ENCODE data around the gene SLC34A3. TPM values are rescaled to one million over a fixed set of nuclear protein-coding genes. Genes with fewer than 3 reads are reported as not detected.
A peak's percentile ranks its signal among the peaks of the same experiment; 100 is the strongest.

Gene SLC34A3
- total RNA-seq, 2 experiments from 2014 or later, result not detected

DNA sequence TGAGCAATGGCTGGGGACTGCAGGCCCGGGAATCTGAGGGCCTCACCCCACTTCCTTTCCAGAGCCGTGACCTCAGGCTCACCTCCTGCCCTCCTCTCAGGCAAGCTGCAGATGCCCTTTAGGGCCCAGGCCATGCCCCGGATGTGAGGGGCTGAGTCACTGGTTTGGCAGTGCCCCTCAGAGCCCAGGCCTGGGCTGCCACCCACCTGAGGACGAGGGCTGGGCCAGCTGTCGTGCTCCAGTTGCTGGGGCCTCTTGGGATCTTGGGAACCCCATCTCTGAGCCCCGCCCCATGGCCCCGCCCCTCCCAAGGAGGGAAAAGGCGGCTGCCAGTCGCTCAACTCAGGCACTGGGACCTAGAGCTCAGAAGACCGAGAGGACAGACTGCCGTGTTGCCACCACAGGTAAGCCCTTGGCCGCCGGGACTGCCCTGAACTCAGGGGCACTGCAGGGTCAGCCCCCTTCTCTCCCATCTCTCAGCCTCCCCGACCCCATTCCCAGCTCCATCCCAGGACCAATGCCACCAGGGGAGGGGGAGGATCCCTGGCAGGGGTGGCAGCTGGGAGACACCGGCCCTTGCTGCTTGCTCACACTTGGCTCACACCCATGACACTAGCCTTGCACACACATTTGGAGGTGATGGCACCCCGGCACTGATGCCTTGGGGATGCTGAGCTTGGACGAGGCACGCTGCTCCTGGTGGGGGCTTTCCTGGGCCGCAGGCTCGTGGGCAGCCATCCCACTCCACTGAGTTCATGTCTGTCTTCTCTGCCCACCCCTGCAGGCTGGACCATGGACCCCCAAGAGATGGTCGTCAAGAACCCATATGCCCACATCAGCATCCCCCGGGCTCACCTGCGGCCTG is 5.6 kb upstream of the SLC34A3 start, which contains the start of gene CYSRT1:
Gene CYSRT1, plus strand, starts transcription at position 345 of the 865 bp plus-strand sequence. Its CDS starts 448 bp downstream, at position 793.
- H3K9me3 Mint-ChIP-seq (ENCODE audit: low read depth), result no peaks in the 10 kb centered on the region
- CTCF ChIA-PET, result interaction anchor here (0.8 to 6.8 kb wide), 11 partner anchors 14 to 178 kb away, joined by 3 to 110 read pairs (median 5); partner anchors contain the start of genes ANAPC2, NELFB, NRARP and SSNA1
- no peaks in the 10 kb centered on the region for H3K27me3 Mint-ChIP-seq
- H3K27ac Mint-ChIP-seq, result peak within 1 kb of the TSS; percentile 72
- no peaks in the 10 kb centered on the region for H3K36me3 Mint-ChIP-seq
- H3K4me1 Mint-ChIP-seq, result peaks cover 18% of the 10 kb centered on the region
- H3K4me3 Mint-ChIP-seq, result peak within 1 kb of the TSS; percentile 72
- DNase-seq, result peak; percentile 66
- ATAC-seq, result no peak

DNA sequence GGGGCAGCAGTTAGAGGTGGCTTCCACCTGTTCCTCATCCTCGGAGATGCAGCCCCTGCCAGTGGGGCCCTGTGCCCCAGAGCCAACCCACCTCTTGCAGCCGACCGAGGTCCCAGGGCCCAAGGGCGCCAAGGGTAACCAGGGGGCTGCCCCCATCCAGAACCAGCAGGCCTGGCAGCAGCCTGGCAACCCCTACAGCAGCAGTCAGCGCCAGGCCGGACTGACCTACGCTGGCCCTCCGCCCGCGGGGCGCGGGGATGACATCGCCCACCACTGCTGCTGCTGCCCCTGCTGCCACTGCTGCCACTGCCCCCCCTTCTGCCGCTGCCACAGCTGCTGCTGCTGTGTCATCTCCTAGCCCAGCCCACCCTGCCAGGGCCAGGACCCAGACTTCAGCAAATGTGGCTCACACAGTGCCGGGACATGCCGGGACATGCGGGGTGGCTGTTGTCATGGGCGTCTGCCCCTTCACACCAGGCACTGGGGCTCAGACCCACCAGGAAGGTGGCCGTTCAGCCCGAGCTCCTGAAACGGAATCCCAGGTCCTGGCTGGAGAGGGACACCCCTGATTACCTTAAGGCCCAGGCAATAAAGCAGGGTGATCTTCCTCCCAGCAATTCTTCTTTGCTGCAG is 4.9 kb upstream of the SLC34A3 start:
- Mint-ChIP-seq H3K9me3 (ENCODE audit: low read depth) (no peaks in the 10 kb centered on the region), H3K36me3 (no peaks in the 10 kb centered on the region), H3K4me1 (peaks cover 18% of the 10 kb centered on the region), H3K4me3 (no peak overlapping the region), H3K27me3 (no peaks in the 10 kb centered on the region), H3K27ac (no peak overlapping the region)
- no peak for DNase-seq
- no peak for ATAC-seq
- CTCF ChIA-PET, result interaction anchor here (0.8 to 6.8 kb wide), 12 partner anchors 9 to 130 kb away, joined by 3 to 110 read pairs (median 18); partner anchors contain the start of genes ANAPC2, GRIN1, NDOR1 and SSNA1

DNA sequence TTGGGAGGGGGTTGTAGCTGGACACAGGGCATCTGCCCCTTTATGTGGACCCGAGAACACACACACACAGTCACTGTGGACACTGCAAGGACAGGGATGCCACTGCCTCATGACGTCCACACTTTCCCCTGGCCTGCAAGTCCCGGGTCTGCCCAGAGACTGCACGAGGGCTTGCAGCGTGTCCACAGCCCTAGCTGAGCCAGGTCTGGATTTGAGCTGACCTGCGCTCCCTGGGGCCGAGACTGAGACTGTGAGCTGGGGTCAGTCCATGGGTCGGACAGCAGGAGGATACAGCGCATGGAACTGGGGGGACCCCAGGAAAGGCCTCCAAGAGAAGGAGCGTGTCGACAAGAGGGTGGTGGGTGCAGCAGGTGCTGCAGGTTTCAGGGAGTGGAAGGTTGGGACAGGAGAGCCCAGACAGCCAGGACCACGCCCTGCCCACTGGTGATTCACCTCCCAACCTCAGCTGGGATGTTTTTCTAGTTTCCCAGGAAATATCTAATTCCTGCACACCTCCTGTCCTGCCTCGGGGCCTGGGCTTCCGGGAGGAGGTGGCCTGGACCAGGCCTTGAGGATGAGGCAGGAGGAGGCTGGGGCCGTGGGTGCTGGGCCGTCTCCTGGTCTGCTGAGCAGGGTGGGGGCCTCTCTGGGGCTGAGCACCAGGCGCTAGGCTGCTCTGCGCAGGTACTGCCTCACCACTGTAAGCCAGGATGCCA is 4.2 kb upstream of the SLC34A3 start:
- H3K27ac Mint-ChIP-seq, result no peak overlapping the region

DNA sequence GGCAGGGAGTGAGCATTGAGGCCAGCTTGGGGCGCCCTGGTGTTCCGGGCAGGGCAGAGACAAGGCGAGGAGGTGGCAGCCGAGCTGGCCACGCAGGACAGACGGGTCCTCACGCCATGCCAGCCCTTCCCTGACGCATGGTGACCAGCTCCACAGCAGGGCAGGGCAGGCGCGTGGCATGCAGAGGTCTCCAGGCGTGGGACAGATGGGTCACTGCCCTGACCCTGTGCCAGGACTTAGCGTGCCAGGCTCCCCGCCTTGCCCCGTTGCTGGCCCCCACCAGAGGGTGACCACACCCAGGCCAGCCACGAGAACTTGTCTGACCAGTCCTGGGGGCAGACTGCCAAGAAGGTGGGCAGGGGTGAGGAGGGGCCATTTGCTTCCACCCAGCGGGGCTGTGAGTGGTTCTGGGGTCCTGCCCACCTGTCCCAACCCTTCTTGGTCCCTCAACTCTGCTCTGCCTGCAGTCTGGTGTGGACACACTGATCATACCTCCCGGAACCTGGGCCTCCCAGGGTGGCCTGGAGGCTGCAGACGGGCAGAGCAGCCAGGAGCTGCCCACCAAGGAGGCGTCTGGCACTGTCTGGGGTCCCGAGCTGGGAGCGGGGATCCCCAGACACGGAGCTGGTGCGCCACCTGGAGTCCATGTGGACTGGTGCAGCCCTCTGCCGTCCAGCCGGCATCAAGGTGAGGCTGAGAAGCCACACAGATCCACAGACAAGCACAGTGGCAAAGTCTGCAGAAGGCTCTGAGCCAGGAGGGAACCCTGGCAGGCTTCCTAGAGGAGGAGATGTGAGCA is 3.4 kb upstream of the SLC34A3 start, which contains the start of gene RNF224:
Gene RNF224, plus strand, starts transcription at position 449 of the 799 bp plus-strand sequence. CDS start 834 bp downstream, outside the sequence.
- Mint-ChIP-seq H3K4me1 (peaks cover 18% of the 10 kb centered on the region), H3K4me3 (no peak within 1 kb of the TSS), H3K36me3 (no peaks in the 10 kb centered on the region), H3K27ac (no peak within 1 kb of the TSS), H3K27me3 (no peaks in the 10 kb centered on the region), H3K9me3 (ENCODE audit: low read depth) (no peaks in the 10 kb centered on the region)
- ATAC-seq, result peak; percentile 46
- peak; percentile 89 for DNase-seq
- CTCF ChIA-PET, result interaction anchor here (0.6 to 6.8 kb wide), 26 partner anchors 11 to 232 kb away, joined by 3 to 110 read pairs (median 6); partner anchors contain the start of genes ANAPC2, GRIN1, MAN1B1 and NDOR1

More for the DNA sequence above, 4.2 kb upstream of the SLC34A3 start:
- CTCF ChIA-PET, result interaction anchor here (0.8 to 6.8 kb wide), 22 partner anchors 8 to 180 kb away, joined by 3 to 110 read pairs (median 10); partner anchors contain the start of genes ANAPC2, GRIN1, MAN1B1 and NDOR1
- Mint-ChIP-seq H3K36me3 (no peaks in the 10 kb centered on the region), H3K4me3 (no peak overlapping the region), H3K4me1 (peaks cover 18% of the 10 kb centered on the region), H3K9me3 (ENCODE audit: low read depth) (no peaks in the 10 kb centered on the region), H3K27me3 (no peaks in the 10 kb centered on the region)
- DNase-seq, result no peak
- no peak for ATAC-seq

DNA sequence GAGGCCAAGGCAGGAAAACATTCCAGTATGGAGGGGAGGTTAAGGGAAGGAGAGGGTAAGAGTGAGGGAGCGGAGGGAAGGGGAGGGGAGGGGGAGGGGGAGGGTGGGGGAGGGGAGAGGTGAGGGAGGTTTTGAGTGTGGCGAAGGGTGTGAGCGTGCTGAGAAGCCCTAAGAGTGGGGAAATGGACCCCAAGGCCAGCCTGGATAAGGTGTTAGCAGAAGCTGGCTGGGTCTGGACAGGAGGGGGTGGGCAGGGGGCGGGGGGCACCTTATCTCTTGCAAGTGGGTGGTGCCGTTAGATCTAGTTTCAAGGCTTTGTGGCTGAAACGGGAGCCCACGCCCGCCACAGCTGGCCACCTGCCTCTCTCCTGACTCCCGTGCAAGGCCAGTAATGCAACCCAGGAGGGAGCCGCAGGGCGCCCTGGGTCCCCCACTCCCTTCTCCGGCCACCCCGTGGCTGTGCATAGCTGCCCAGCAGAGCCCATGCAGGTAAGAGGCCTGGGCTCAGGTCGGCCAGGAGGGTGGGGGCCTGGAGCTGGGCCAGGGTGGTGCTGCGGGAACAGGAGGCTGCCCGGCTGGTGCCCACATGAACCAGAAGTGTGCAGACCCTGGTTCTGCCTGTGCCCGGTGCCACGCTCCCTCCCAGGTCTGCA is 2.7 kb upstream of the SLC34A3 start:
- no peak overlapping the region for H3K4me3 Mint-ChIP-seq
- no peak for ATAC-seq
- no peaks in the 10 kb centered on the region for H3K9me3 Mint-ChIP-seq (ENCODE audit: low read depth)
- H3K36me3 Mint-ChIP-seq, result no peaks in the 10 kb centered on the region
- CTCF ChIA-PET, result interaction anchor here (0.7 to 6.8 kb wide), 20 partner anchors 11 to 231 kb away, joined by 3 to 110 read pairs (median 10); partner anchors contain the start of genes ANAPC2, MAN1B1, NDOR1 and NSMF
- DNase-seq, result no peak
- no peaks in the 10 kb centered on the region for H3K27me3 Mint-ChIP-seq
- peaks cover 15% of the 10 kb centered on the region for H3K4me1 Mint-ChIP-seq
- no peak overlapping the region for H3K27ac Mint-ChIP-seq

DNA sequence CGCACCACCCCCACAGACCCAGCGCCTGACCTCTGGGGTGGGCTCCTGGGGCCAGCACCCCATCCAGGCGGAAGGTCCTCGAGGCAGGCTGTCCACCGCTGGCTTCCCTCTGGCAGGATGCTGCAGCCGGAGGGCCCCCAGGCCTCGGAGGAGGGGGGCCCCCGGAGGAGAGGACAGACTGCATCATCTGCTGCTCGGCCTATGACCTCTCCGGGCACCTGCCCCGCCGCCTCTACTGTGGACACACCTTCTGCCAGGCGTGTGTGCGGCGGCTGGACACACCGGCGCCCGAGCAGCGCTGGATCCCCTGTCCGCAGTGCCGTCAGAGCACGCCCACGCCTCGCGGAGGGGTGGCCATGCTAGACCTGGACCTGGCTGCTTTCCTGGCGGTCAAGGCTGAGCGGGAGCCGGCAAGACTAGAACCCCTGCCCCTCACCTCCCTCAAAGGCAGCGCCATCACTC is 2.2 kb upstream of the SLC34A3 start:
- CTCF ChIA-PET, result interaction anchor here (0.6 to 6.8 kb wide), 11 partner anchors 10 to 285 kb away, joined by 3 to 110 read pairs (median 17); partner anchors contain the start of genes ANAPC2, NDOR1, SAPCD2 and SSNA1
- DNase-seq (no peak), ATAC-seq (no peak)
- H3K36me3 Mint-ChIP-seq, result no peaks in the 10 kb centered on the region
- peaks cover 14% of the 10 kb centered on the region for H3K4me1 Mint-ChIP-seq
- no peak overlapping the region for H3K4me3 Mint-ChIP-seq
- no peaks in the 10 kb centered on the region for H3K27me3 Mint-ChIP-seq
- no peak overlapping the region for H3K27ac Mint-ChIP-seq
- H3K9me3 Mint-ChIP-seq (ENCODE audit: low read depth), result no peaks in the 10 kb centered on the region

DNA sequence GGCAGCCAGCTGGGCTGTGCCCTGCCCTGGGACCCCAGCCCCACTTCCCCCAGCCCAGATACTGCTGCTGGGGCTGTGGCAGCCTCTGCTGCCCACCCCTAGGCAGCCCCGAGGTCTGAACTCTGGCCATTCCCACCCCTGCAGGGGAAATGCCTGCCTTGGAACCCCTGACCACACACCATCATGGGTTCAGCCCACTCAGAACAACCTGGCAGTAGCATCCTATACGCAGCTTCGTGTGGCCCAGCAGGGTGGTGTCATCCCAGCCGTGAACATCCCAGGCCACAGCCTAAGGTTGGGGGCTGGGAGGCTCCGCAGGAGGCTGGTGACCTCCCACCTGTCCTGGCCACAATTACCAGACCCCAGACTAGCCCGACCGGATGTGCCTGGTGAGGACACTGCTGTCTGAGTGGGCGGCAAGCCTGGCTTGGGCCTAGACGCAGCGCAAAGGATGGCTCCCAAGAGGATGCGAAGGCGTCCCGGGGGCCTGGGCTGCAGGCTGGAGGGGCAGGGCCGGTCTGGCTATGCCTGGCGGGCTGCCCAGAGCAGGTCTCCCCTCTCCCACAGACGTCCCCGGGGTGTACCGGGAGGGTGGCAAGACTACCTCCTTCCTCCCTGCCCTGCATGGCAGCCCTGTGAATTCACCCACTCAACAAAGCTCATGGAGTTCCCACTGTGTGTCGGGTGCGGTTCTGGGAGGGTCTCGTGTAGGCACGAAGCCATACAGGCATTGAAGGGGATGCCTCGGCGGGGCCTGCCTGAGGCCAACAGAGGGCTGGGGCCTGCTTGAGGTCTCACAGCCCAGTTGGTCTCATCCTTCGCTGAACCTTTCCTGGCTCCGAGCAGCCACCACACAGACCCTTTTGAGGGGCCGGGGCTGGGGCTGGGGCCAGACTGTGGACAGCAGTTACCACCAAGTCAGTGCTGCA is 1.5 kb upstream of the SLC34A3 start:
- CTCF ChIA-PET, result interaction anchor here (0.6 to 3.2 kb wide), 6 partner anchors 11 to 284 kb away, joined by 3 to 19 read pairs (median 4); partner anchors contain the start of genes ANAPC2 and SSNA1
- Mint-ChIP-seq H3K27me3 (no peaks in the 10 kb centered on the region), H3K27ac (no peak overlapping the region), H3K4me1 (peaks cover 11% of the 10 kb centered on the region), H3K4me3 (no peak overlapping the region), H3K36me3 (no peaks in the 10 kb centered on the region), H3K9me3 (ENCODE audit: low read depth) (no peaks in the 10 kb centered on the region)
- ATAC-seq (no peak), DNase-seq (no peak)

DNA sequence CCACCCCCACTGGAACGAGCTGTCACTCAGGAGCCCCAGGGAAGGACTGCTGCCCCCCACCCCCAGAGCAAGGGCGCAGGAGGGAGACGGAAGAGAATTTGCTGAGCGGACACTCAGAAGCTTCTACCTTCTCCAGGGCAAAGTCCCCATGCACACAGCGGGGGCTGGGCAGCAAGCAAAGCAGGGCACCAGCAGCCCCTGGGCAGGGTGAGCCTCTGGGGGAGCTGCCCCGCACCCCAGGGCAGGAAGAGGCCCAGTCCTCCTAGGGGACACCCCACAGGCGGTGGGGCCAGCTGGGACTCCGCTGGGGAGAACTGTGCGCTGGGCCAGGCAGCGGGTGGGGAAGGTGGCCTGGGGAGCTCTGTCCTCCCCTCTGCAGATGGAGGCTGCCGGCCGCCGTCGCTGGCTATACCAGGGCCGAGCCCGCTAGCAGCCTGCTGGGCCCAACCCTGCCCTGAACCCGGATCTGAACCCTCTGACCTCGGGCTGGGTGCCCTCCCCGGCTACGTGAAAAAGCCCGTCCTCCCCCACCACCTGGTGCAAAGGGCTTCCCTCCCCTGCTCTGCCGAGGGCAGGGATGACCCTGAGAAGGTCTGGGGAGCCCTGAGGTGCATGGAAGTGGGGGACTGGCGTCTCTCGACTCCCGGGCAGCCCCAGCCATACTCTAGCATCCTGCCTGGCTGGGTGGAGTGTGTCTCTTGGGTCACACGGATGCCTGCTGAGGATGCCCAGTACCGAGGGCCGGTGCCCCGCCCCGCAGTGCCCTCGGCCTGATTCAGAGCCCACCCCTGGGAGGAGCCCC is 597 bp upstream of the SLC34A3 start:
- no peaks in the 10 kb centered on the region for H3K9me3 Mint-ChIP-seq (ENCODE audit: low read depth)
- CTCF ChIA-PET, result interaction anchor here (0.9 to 2.3 kb wide), 6 partner anchors 10 to 184 kb away, joined by 3 to 7 read pairs (median 4); partner anchors contain the start of genes ANAPC2 and SSNA1
- H3K4me1 Mint-ChIP-seq, result peaks cover 6% of the 10 kb centered on the region
- no peaks in the 10 kb centered on the region for H3K36me3 Mint-ChIP-seq
- no peak overlapping the region for H3K27ac Mint-ChIP-seq
- no peak overlapping the region for H3K4me3 Mint-ChIP-seq
- DNase-seq (no peak), ATAC-seq (no peak)
- H3K27me3 Mint-ChIP-seq, result no peaks in the 10 kb centered on the region

DNA sequence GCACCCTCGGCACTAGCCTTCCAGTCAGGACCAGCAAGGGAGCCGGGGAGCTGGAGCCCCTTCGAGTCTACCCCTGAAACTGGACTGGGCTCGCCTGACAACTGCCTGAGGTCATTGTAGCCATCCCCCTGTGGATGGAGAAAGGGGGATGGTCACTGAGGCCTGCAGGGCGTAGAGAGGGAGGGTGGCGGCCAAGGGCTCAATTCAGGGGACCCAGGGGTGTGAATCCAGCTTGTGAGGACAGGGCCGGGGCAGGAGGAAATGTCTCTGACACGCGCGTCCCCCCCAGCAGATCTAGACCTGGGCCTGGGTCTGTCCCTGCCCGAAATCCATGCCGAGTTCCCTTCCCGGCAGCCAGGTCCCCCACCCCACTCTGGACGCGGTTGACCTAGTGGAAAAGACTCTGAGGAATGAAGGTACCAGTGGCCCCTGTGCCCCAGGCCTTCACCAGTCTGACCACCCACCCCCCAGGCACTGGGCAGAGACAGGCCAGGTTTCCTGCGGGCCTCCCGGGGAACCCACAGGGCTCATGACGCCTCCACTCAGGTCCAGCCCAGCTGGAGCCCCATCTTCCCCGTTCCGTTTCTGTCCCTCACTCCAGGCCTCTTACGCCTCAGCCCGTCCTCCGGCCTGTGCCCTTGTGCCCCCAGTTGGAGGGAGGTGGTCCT is 805 bp downstream of the SLC34A3 start:
- no peak overlapping the region for H3K27ac Mint-ChIP-seq
- no peak overlapping the region for H3K4me3 Mint-ChIP-seq
- DNase-seq, result no peak
- no peaks in the 10 kb centered on the region for H3K36me3 Mint-ChIP-seq
- CTCF ChIA-PET, result interaction anchor here (1.6 to 2.3 kb wide), 2 partner anchors 9 to 136 kb away, joined by 5 to 7 read pairs; no protein-coding TSS in a partner anchor
- no peak for ATAC-seq
- no peaks in the 10 kb centered on the region for H3K9me3 Mint-ChIP-seq (ENCODE audit: low read depth)
- no peaks in the 10 kb centered on the region for H3K27me3 Mint-ChIP-seq
- H3K4me1 Mint-ChIP-seq, result peaks cover 2% of the 10 kb centered on the region

DNA sequence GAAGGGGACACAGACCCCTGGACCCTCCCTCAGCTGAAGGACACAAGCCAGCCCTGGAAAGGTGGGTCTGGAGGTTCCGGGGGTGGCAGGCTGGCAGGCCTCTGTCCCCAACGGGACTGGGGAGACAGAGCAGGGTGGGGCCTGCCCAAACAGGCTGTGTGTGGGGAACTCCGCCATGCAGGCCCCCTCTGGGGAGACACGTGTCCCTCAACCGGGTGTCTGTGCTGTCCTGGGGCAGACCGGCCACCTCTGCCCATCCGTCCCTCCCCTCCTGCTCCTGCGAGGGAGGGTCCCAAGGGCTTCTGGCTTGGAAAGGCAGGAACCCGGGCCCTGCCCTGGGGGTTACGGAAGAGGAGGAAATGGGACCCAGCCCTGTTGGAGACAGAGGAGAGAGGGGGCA is 1.4 kb downstream of the SLC34A3 start:
- H3K9me3 Mint-ChIP-seq (ENCODE audit: low read depth), result no peaks in the 10 kb centered on the region
- DNase-seq (no peak), ATAC-seq (no peak)
- peaks cover 2% of the 10 kb centered on the region for H3K4me1 Mint-ChIP-seq
- no peak overlapping the region for H3K4me3 Mint-ChIP-seq
- H3K27ac Mint-ChIP-seq, result no peak overlapping the region
- no peaks in the 10 kb centered on the region for H3K36me3 Mint-ChIP-seq
- CTCF ChIA-PET, result no interaction called here
- no peaks in the 10 kb centered on the region for H3K27me3 Mint-ChIP-seq
